Thyroid gland (tissue), 4 donors: Measurements from ENCODE around the gene PLA2G4A. TPM values are rescaled to one million over a fixed set of nuclear protein-coding genes. Genes with fewer than 3 reads are reported as not detected.

Experiments
- DNase-seq, 2 donors: peaks; one replicate each; pipeline ENCODE4 v3.0.0-alpha.2; 2019
- H3K27ac ChIP-seq, 3 donors: fragments of 200-600 bp; sonication (generic); 1 replicate in 2 of 3; 2 replicates in 1 of 3; pipeline ENCODE4 v1.5.1; 2016 to 2019; ENCODE audit warnings: mild to moderate bottlenecking in 1 of 3, moderate library complexity in 1 of 3
- H3K27me3 ChIP-seq: fragments of 200-600 bp; sonication (generic); one replicate; pipeline ENCODE4 v1.5.1; 2019
- H3K36me3 ChIP-seq, 2 donors: fragments of 200-600 bp; sonication (generic); one replicate each; pipeline ENCODE4 v1.5.1; 2016 to 2019
- H3K4me1 ChIP-seq, 2 donors: fragments of 200-600 bp; sonication (generic); one replicate each; pipeline ENCODE4 v1.5.1; 2017 to 2019
- H3K4me3 ChIP-seq, 3 donors: fragments of 200-600 bp; sonication (generic); replicated peaks in 1 of 3; 1 replicate in 2 of 3; 2 replicates in 1 of 3; pipeline ENCODE4 v1.5.1; 2016; ENCODE audit warnings: mild to moderate bottlenecking in 1 of 3
- H3K9me3 ChIP-seq: fragments of 200-600 bp; sonication (generic); one replicate; pipeline ENCODE4 v1.5.1; 2017
- CTCF ChIP-seq, 6 experiments: fragments of 200-600 bp in 3 of 6; fragments of 450-650 bp in 3 of 6; sonication (generic) in 3 of 6; IDR thresholded peaks; one replicate each; pipeline ENCODE4 v1.5.1; 2016 to 2019; ENCODE audit warnings: antibody characterized with exemption in 6 of 6, mild to moderate bottlenecking in 2 of 6, inconsistent platforms in 1 of 6, moderate library complexity in 1 of 6
- POLR2A ChIP-seq, 2 donors: fragments of 450-650 bp; IDR thresholded peaks; one replicate each; pipeline ENCODE4 v1.6.1; 2017; ENCODE audit warnings: antibody characterized with exemption in 2 of 2, mild to moderate bottlenecking in 2 of 2, moderate library complexity in 1 of 2
- WGBS, 2 donors: methylation state at CpG; one replicate each; pipeline ENCODE4 v1.1.5; 2017; 5-methylcytosine and 5-hydroxymethylcytosine counted together
- intact Hi-C: fragments of 100-400 bp; cut with DNase I; formaldehyde crosslinking; loops from one replicate; pipeline ENCODE4 v1.15.1; 2023
- total RNA-seq, 4 donors: library from RNA; depleted of rRNA; stranded (reverse); fragments of >200 nt; gene quantifications; one replicate each; pipeline ENCODE4 v1.2.3, GENCODE V29; 2016

The PLA2G4A gene
- total RNA-seq, 4 donors from 2014 or later: 3.4 to 6.4 (median 5.2) TPM

DNA sequence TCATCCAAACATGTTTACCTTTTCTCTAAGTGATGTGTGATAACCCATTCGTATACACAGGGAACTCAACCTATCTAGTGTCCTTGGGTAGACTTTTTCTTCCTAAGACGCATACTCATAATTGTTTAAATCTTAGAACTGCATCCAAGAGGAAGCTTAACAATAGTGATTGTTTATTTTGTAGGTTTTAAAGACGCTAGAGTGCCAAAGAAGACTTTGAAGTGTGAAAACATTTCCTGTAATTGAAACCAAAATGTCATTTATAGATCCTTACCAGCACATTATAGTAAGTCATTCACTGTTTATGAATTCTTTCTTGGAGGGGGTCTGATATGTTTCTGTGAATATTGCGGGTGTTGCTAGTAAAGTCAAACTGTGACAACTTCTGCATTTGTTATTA, 25.4 kb downstream of the PLA2G4A start:
- intact Hi-C loops: no loop called here
- H3K4me3 ChIP-seq: no peak overlapping the region
- no peaks in the 10 kb centered on the region for H3K9me3 ChIP-seq
- no peaks in the 10 kb centered on the region for H3K36me3 ChIP-seq
- no peak for DNase-seq
- WGBS, 2 donors: 62 to 65% methylated on average over 4 of the region's 4 CpGs
- H3K27me3 ChIP-seq: no peaks in the 10 kb centered on the region
- no peaks in the 10 kb centered on the region for H3K4me1 ChIP-seq
- no peak for TF ChIP-seq CTCF (IDR thresholded peaks at IDR 0.05)
- TF ChIP-seq POLR2A (IDR thresholded peaks at IDR 0.05): no peak
- H3K27ac ChIP-seq: no peak overlapping the region

- Histone ChIP-seq H3K27ac (no peak overlapping the region), H3K4me3 (no peak overlapping the region), H3K27me3 (no peaks in the 10 kb centered on the region), H3K4me1 (no peaks in the 10 kb centered on the region), H3K9me3 (no peaks in the 10 kb centered on the region), H3K36me3 (no peaks in the 10 kb centered on the region)
- intact Hi-C loops: no loop called here
- DNase-seq: no peak
- no peak for TF ChIP-seq CTCF (IDR thresholded peaks at IDR 0.05)
- no peak for TF ChIP-seq POLR2A (IDR thresholded peaks at IDR 0.05)
Observed at GRCh38 chr1:186858923-186859322, 30.2 kb downstream of the PLA2G4A start.

DNA sequence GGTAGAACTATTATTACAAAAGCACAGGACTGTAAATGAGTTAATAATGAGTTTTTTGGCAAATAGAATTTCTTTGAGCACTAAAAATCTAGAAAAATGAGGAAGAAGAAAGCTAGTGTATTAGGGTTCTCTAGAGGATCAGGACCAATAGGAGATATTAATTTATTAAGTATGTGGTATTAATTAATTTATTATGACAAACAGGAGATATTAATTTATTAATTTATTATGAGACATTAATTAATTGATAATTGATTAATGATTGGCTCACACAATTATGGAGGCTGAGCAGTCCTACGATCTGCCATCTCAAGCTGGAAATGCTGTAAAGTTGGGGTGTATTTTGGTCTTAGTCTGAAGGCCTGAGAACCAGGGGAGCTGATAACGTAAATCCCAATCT, 31.2 kb downstream of the PLA2G4A start:
- 90 to 98% methylated on average over 2 of the region's 2 CpGs for WGBS, 2 donors
- no peaks in the 10 kb centered on the region for H3K27me3 ChIP-seq
- DNase-seq: no peak
- no peaks in the 10 kb centered on the region for H3K4me1 ChIP-seq
- no peaks in the 10 kb centered on the region for H3K36me3 ChIP-seq
- H3K9me3 ChIP-seq: no peaks in the 10 kb centered on the region
- TF ChIP-seq POLR2A (IDR thresholded peaks at IDR 0.05) (no peak), CTCF (IDR thresholded peaks at IDR 0.05) (no peak)
- H3K27ac ChIP-seq: no peak overlapping the region
- H3K4me3 ChIP-seq: no peak overlapping the region
- intact Hi-C loops: no loop called here

GRCh38 chr1:186864296-186864695, 35.5 kb downstream of the PLA2G4A start:
- no peak for TF ChIP-seq POLR2A (IDR thresholded peaks at IDR 0.05)
- no peak for TF ChIP-seq CTCF (IDR thresholded peaks at IDR 0.05)
- intact Hi-C loops: no loop called here
- Histone ChIP-seq H3K36me3 (no peaks in the 10 kb centered on the region), H3K4me3 (no peak overlapping the region), H3K9me3 (no peaks in the 10 kb centered on the region), H3K4me1 (no peaks in the 10 kb centered on the region), H3K27ac (no peak overlapping the region), H3K27me3 (no peaks in the 10 kb centered on the region)
- DNase-seq: no peak
- WGBS, 2 donors: 74 to 82% methylated on average over 1 of the region's 1 CpG

- no peaks in the 10 kb centered on the region for H3K4me1 ChIP-seq
Observed at GRCh38 chr1:186865253-186865652, 36.5 kb downstream of the PLA2G4A start.

More at GRCh38 chr1:186865253-186865652, 36.5 kb downstream of the PLA2G4A start:
- Histone ChIP-seq H3K27ac (no peak overlapping the region), H3K4me3 (no peak overlapping the region), H3K36me3 (no peaks in the 10 kb centered on the region), H3K9me3 (no peaks in the 10 kb centered on the region), H3K27me3 (no peaks in the 10 kb centered on the region)
- no peak for DNase-seq
- intact Hi-C loops: no loop called here
- 89% methylated on average over 1 of the region's 1 CpG for WGBS, 2 donors
- TF ChIP-seq CTCF (IDR thresholded peaks at IDR 0.05) (no peak), POLR2A (IDR thresholded peaks at IDR 0.05) (no peak)
